SK-N-DZ (cell line): ENCODE data around the gene F10.

ENCODE experiments used
- DNase-seq: peaks from one replicate; pipeline ENCODE4 v3.0.0-alpha.2; 2015; ENCODE audit warnings: low spot score

Gene F10

DNA sequence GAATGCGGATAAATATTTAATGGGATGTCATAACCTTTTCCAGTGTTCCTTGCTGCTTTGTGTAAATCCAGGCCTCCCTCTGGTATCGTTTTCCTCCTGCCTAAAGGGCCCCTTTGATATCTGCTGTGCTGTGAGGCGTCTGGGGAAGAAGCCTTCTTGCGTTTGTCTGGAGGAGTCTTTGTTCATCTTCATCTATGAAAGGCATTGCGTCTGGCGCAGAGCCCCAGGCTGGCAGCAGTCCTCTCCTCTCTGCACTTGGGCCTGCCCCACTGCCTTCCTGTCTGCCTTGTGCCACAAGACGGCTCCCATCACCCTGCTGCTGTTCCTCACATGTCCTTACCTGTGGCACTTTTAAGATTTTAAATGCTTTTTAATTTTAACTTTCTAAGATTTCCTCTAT, 45.6 kb downstream of the F10 start:
- DNase-seq: no peak

DNA sequence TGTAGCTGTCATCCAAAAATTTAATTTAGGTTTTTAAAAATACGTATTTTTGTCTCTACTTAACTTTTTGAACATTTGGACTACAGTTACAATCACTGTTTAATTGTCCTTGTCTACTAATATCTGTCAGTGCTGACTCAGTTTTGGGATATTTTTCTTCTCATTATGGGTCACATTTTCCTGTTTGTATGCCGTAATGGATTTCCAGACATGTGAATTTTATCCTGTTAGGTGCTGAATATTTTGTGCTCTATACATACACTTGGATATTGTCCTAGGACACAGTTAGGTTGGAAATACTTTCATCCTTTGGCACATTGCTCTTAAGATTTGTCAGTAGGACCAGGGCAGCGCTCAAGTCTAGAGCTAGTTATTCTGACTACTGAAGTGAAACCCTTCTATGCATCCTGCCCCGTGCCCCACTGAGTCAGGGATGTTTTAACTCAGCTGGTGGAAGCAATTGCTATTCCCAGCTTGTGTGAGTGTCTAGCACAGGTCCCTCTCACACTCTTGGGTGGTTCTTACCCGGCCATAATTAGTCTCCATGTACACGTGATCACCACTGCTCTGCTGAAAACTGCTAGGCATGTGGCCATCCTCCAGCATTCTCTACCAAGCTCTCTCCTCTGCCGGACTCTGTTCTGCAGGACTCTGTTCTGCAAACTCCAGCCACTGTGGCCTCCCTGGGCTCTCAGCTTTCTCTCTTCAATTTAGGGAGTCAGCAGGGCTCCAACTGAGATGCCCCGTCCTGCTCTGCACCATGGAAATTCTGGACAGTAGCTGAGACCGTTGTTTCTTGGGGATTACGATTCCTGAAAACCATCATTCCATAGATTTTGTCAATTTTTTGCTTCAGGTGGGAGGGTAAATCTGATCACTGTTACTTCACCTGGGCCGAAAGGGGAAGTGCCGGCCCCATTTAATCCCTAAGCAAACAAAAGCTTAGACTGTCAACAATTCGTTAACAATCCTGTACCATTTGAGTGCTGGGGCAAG, 47.0 kb downstream of the F10 start:
- no peak for DNase-seq

DNA sequence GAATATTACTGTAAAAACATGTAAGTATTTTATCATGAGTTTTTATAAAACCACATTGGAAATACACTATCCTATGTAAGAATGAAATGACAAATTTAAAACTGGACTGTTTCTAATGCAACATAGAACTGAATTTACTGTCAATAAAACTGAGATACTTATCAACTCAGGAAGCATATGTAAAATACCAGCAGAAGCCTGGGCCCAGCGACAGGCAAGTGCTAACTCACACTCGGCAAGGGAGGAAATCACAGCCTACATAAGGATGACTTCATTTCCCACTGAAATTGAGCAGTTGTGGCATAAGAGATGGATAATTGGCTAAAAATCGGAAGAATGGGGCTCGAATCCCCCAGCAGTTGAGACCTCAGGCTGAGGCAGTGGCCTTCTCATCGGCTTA, 47.9 kb downstream of the F10 start:
- no peak for DNase-seq

DNA sequence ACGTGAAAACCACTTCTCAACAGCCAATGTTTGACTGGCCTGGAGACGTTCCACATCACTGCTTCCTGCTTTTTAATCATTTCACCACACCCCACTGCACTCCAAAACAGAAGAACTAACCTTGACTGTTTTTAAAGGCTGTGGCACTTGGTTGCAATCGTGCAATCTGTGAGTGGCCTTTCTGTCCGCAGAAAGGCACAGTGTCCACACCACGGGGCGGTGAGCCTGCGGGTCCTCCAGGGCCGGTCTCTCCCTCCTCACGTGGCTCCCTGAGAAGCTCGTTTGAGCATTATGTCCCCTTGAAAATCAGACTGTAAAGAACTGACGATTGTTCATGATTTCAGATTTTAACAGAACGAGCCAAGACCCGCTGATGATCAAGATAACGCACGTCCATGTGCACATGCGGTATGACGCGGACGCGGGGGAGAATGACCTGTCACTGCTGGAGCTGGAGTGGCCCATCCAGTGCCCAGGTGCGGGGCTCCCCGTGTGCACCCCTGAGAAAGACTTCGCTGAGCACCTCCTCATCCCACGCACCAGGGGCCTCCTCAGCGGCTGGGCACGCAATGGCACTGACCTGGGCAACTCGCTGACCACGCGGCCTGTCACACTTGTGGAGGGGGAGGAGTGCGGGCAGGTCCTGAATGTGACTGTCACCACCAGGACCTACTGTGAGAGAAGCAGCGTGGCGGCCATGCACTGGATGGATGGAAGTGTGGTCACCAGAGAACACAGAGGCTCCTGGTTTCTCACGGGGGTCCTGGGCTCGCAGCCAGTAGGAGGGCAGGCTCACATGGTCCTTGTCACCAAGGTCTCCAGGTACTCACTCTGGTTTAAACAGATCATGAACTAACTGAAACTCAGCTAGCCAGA, 48.9 kb downstream of the F10 start:
- DNase-seq: no peak

DNA sequence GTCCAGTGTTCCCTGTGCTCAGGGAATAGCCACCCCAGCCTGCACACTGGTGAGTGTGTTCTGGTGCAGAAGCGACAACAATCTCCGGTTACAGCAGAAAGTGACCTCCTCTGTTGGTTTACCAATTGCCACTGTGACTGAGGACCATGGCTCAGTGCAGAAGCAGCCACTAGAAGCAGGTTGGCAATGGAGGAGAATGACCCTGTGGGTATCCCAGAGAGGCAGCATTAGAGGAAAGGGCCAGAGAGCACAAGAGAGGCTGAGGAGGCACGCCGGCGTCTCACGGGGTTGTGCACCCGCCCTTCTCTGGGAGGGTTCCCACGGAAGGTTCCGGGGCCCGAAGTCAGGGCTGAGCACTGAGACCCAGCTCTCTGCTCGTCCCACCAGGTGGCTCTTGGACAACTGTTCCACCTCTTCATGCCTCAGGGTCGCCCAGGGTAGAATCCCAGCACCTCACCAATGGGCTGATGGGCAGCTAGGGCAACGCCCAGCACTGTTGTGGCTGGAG, 49.9 kb downstream of the F10 start:
- DNase-seq: no peak

DNA sequence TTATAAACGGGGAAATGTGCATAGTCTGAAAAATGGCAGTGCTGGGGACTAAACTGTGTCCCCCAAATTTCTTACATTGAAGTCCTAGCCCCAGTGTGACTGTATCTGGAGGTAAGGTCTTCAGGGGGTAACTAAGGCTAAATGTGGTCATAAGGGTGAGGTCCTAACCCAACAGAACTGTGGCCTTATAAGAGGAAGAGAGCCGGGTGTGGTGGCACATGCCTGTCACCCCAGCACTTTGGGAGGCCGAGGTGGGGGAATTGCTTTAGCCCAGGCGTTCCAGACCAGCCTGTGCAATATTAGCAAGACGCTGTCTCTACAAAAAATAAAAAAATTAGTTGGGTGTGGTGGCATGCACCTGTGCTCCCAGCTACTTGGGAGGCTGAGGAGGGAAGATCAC, 53.7 kb downstream of the F10 start:
- no peak for DNase-seq

DNA sequence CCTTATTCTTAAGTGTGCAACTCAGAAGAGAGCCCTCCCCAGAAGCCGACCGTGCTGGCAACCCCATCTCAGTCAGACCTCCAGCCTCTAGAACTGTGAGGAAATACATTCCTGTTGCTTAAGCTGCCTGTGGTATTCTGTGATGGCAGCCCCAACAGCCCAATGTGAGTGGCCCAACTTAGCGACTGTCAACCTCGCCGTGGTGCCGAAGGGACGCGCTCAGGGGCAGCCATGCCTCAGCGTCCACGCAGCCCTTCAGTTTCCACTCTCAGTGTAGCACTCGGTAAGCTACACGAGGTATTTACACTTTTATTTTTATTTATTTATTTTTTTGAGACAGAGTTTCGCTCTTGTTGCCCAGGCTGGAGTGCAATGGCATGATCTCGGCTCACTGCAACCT, 54.2 kb downstream of the F10 start:
- no peak for DNase-seq

DNA sequence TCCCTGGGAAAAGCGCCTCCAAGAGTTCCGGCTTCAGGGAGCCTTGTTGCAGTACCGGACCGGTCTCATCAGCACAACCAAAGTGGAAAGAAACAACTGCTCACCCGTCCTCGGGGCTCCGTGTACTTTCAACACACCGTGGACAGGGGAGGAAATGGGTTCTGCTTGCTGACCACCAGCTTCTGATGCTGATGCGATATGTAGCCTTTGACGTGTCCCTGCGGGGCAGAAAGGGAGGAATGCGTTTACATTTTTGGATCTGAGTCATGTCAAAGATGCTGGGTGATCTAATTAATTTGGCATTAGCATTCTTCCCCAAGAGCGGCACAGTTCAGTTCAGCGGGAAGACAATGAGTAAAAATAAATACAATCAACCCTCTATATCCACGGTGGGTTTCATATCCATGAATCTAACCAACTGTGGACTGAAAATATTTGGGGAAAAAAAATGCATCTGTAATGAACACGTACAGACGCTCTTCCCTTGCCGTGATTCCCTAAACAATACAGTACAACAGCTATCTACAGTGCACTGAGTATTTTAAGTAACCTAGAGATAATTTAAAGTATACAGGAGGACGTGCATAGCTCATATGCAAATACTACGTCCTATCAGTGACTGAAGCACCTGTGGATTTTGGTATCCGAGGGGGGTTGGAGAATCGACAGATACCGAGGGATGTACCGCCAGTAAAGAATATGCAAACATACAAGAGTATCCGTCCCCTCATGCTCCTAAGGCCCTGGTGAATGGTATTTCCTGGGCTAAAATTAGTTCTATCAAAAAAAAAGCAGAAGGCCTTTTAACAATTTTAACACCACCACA, 55.7 kb downstream of the F10 start:
- DNase-seq: no peak

DNA sequence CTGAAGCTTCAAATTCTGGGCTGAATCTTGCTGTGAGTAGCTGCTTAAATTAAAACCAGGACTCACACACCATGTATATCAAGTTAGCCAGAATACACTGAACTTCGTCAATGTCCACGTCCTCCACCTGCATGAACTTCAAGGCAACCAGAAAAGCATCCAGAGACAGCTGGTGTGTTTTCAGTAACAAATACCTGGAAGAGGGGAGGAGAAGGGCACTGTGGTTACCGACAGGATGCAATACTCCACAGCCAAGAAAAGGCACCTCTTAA, 56.2 kb downstream of the F10 start:
- no peak for DNase-seq

DNA sequence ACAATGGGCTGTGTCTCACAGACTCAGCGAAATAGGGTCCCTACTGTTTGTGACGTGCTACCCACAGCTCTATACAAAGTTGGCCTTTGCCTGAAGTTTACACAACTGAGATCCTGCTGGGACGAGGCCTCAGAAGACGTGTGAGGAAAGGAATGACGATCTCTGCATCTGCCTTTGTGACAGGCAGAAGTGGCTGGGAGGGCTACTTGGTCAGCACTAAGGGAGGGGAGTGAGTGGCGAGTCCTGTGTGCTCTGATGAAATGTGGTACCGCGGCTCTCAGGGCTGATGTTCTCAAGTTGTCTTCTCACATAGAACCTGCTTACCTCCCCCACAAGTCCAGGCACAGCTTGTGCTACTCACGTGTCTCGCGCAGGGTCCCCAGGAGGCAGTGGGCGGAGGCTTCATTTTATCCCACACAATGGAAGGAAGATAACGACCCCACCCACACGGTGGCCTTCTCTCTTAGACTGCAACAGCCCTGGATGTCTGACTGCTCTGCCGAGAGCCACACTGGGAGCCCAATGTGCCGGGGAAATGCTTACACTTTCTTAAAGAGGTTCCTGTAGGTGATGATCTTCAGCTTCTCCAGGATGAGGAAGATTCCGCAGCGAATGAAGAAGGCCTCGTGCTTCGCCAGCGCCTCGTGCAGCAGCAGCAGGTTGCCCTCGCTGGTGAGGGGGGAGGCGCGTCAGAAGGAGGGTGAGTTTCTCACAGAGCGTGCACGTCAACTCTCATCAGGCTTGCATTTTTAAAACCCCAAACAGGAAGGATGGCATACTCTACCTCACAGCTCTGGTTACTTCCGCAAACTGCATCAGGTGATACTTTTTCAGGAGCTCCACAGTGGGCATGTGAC, 57.0 kb downstream of the F10 start:
- DNase-seq: no peak

DNA sequence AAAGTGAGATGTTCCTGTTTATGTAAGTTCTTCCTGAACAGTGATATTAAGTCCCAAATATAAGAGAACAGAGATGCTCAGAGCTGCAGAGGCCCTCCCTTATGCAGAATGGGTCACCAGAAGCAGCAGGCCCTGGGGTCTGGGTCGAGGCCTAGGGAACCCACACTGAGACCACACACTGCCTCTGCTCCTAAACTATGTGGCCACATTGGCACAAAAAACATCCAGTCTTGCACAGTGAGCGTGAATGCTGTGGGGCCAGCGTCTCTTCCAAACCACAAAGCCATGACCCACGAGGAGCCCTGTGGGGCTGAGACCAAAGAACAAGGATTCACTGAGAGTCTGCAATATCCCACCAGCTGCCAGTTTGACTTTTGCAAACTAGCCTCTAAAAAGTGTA, 59.4 kb downstream of the F10 start:
- DNase-seq: no peak

DNA sequence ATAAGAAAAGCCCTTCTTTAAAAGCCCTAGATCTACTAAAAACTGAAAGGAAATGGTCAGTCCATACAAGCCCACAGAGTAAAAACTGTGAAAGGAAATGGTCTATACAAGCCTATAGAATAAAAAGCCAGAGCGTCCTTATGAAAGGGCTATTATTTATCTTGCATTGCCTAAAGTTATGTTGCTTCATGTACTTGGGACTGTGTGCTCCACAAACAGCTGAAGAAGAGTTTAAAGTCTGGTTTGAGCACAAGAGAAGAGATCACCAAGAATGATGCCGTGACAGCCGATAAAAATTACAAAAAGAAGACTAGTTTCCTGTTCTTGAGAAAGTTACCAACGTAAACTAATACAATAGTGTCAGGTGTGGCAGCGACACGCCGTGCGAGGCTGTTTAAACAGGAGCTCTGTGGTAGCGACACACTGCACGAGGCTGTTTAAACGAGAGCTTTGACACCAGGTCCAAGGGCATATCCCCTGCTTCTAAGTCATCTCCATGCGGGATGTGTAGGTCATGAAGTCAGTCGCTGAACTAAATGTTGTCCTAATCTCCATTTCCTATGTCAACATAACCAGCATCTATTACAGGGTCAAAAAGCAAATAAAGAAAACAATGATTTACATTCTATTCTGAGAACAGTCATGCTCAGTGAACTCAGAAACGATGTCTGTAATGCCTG, 61.0 kb downstream of the F10 start:
- DNase-seq: no peak

DNA sequence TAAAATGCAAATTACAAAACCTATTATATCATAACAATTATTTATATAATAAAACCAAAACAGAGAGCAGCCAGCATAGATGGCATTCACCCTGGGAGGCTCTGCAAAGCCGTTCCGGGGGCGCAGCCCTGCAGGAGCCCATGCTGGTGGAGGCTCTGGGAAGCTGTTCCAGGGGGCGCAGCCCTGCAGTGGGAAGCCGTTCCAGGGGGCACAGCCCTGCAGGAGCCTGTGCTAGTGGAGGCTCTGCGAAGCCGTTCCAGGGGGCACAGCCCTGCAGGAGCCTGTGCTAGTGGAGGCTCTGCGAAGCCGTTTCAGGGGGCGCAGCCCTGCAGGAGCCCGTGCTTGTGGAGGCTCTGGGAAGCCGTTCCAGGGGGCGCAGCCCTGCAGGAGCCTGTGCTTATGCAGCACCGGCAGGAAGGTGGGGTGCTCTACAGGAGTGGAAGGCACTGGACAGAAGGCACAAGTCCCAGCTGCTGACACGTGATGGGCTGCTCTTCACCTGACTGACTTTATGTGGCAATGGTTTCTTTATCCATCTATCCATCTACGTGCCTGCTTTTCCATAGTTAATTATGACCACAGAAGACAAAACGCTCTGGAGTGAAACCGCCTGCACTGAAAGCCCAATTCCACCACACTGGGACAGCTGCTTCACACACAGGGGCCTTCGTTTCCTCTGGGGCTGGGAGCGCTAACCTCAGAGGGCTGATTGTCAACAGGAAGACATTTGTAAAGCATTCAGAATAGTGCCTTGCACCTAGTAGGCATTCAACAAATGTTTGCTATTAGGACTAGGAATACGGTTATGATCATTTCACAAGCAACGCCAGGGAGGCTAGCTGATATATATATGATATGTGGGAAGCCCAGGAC, 62.2 kb downstream of the F10 start:
- DNase-seq: no peak

DNA sequence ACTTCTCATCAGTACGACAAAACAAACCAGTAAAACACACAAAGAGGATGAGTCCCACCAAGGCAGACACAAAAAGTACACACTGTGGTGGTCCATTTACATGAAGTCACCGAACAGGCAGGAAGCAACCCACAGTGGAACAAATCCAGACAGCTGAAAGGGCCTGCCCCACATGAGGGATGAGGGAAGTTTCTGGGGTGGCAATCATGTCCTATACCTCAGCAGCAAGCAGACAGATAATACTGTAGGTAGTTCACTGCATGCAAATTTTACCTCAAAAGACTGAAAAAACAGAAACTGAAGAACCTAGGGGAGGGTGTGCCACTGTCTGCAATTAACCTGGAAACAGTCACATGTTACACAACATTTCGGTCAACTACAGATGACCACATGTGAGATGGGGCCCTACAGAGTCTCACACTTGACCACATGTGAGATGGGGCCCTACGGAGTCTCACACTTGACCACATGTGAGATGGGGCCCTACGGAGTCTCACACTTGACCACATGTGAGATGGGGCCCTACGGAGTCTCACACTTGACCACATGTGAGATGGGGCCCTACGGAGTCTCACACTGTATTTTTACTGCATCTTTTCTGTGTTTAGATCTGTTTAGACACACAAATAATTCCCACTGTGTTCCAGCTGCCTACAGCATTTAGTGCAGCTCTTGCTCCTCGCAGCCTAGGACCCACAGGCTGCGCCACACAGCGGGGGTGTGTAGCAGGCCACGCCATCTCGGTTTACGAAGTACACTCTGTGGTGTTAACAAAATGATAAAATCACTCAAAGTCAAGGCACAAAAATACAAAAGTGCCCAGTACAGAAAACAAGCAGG, 63.7 kb downstream of the F10 start:
- DNase-seq: no peak

DNA sequence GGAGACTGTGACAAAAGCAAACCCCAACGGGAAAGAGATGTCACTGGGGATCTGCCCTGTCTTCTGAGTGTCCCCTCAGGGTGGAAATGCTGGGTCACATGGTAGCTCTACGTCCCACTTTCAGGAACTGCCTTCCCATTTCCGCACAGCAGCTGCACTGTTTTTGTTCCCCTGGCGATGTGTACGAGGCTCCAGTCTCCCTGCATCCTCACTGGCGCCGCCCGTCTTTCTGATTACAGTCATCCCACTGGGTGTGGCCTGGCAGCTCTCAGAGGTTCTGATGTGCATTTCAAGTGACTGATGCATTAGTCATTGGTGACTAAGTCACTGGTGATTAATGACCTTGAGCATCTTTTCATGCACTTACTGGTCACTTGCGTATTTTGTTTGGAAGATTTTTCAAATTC, 64.7 kb downstream of the F10 start:
- no peak for DNase-seq

DNA sequence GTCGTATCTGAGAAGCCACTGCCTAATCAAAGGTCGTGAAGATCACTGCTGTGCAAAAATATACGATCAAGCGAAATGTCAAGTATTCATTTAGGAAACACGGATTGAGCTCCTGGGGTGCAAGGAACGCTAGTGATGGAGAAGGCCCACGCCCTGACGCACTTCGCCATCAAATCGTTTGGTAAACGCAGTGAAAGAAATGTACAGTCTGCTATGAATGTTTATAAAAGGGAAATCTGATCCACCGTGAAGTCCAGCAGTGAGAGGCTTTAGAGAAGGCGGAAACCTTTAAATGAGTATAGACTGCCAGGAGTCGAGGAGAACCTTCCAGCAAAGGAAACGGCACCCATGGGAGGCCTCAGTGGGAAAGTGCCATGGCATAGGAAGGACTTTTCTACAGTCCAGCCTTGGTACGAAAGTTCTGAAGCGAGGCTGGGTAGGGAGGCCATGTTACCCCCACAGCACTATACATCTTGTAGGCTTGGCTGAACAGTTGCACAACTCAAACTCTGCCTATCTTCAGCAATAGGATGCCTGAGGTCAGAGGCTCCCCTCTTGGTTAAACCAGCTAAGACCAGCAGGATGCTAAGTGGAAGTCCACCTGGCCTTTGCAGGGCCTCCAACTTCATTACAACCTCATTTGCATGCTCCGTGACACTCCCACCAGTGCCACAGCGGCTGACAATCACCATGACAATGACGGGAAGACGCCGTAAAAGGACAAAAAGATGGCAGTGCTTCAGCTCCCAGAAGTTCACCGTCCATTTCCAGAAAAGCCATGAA, 65.5 kb downstream of the F10 start:
- no peak for DNase-seq

DNA sequence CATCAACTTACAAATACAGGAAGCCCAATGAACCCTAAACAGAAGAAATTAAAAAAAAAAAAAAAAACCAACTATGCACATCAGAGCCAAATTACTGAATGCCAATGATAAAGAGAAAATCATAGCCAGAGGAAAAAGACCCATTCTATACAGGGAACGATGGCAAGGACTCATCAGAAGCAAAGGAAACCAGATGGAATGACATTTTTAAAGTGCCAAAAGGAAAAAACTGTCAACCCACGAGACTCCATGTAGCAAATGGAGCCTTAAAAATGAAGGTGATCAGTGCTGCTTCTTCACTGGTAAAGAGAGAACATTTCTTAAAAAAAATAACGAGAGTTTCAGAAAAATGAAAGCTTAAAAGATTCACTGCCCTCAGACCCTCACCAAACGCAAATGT, 67.6 kb downstream of the F10 start:
- DNase-seq: no peak
